ENCODE results near the gene JAKMIP2.
A peak's percentile ranks its signal among the peaks of the same experiment; 100 is the strongest.

JAKMIP2 gene

GRCh38 chr5:147779694-147780093 is 2.8 kb downstream of the JAKMIP2 start:
- in situ Hi-C loops (cut with HindIII; ENCODE audit: low pct_unique_long_range_greater_than_20kb, low sequenced_read_pairs) = no loop called here
- no peak for DNase-seq (ENCODE audit: low read depth in 1 of 2, low spot score in 1 of 2)
- TF ChIP-seq JUND (IDR thresholded peaks at IDR 0.05; ENCODE audit: low read depth) = no peak

DNA sequence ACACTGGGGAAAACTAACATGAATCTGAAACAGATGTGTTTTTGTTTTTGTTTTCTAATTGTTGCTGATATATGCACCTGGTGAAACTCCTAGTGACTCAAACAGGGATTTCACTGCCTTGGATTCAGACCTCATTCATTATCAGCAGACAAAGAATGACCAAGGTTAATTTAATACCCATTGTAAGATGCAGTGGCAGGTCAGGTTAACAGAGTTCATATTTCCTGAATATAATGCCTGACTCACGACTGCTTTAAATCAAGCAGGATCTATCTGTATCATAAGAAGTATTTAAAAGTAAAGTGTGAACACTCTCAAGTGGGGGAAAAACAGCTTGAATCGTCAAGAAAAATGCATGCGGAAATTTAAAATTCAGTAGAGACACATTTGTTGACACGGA is 5.5 kb downstream of the JAKMIP2 start:
- no peak for DNase-seq (ENCODE audit: low read depth in 1 of 2, low spot score in 1 of 2)
- in situ Hi-C loops (cut with HindIII; ENCODE audit: low pct_unique_long_range_greater_than_20kb, low sequenced_read_pairs) = no loop called here
- TF ChIP-seq JUND (IDR thresholded peaks at IDR 0.05; ENCODE audit: low read depth) = no peak

GRCh38 chr5:147773587-147773986 is 8.9 kb downstream of the JAKMIP2 start:
- TF ChIP-seq JUND (IDR thresholded peaks at IDR 0.05; ENCODE audit: low read depth) = no peak
- DNase-seq (ENCODE audit: low read depth in 1 of 2, low spot score in 1 of 2) = no peak
- in situ Hi-C loops (cut with HindIII; ENCODE audit: low pct_unique_long_range_greater_than_20kb, low sequenced_read_pairs) = no loop called here

- in situ Hi-C loops (cut with HindIII; ENCODE audit: low pct_unique_long_range_greater_than_20kb, low sequenced_read_pairs) = no loop called here
- no peak for DNase-seq (ENCODE audit: low read depth in 1 of 2, low spot score in 1 of 2)
- no peak for TF ChIP-seq JUND (IDR thresholded peaks at IDR 0.05; ENCODE audit: low read depth)
Measured at GRCh38 chr5:147773139-147773538, 9.4 kb downstream of the JAKMIP2 start.

DNA sequence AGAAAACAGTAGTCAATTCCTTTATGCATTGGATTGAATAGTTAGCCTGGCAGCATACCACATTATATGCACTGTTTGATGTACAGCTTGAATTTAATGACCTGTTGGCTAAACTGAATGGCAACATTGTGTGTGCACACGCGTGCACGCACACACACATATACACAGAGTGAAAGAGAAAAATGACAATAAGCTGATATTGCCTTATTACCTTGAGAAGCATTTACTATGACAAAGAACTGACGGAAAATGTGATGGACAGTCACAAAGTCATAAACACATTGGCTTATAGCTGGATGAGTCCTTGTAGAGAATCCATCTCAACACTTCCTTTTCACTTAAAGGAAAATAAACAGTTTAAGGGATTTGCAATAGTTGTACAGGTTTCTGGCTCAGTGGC is 15.5 kb downstream of the JAKMIP2 start:
- in situ Hi-C loops (cut with HindIII; ENCODE audit: low pct_unique_long_range_greater_than_20kb, low sequenced_read_pairs) = no loop called here
- TF ChIP-seq JUND (IDR thresholded peaks at IDR 0.05; ENCODE audit: low read depth) = no peak
- DNase-seq (ENCODE audit: low read depth in 1 of 2, low spot score in 1 of 2) = no peak

GRCh38 chr5:147763791-147764525 is 18.6 kb downstream of the JAKMIP2 start:
- no peak for TF ChIP-seq JUND (IDR thresholded peaks at IDR 0.05; ENCODE audit: low read depth)
- in situ Hi-C loops (cut with HindIII; ENCODE audit: low pct_unique_long_range_greater_than_20kb, low sequenced_read_pairs) = no loop called here
- peak in 1 of 2 experiments; percentile 71 for DNase-seq (ENCODE audit: low read depth in 1 of 2, low spot score in 1 of 2)

- in situ Hi-C loops (cut with HindIII; ENCODE audit: low pct_unique_long_range_greater_than_20kb, low sequenced_read_pairs) = no loop called here
- no peak for DNase-seq (ENCODE audit: low read depth in 1 of 2, low spot score in 1 of 2)
Measured at GRCh38 chr5:147760086-147760875, 22.2 kb downstream of the JAKMIP2 start.

GRCh38 chr5:147759441-147759840 is 23.1 kb downstream of the JAKMIP2 start:
- in situ Hi-C loops (cut with HindIII; ENCODE audit: low pct_unique_long_range_greater_than_20kb, low sequenced_read_pairs) = no loop called here
- no peak for TF ChIP-seq JUND (IDR thresholded peaks at IDR 0.05; ENCODE audit: low read depth)
- DNase-seq (ENCODE audit: low read depth in 1 of 2, low spot score in 1 of 2) = no peak

More at GRCh38 chr5:147760086-147760875, 22.2 kb downstream of the JAKMIP2 start:
- no peak for TF ChIP-seq JUND (IDR thresholded peaks at IDR 0.05; ENCODE audit: low read depth)

GRCh38 chr5:147756566-147756965 is 26.0 kb downstream of the JAKMIP2 start:
- in situ Hi-C loops (cut with HindIII; ENCODE audit: low pct_unique_long_range_greater_than_20kb, low sequenced_read_pairs) = no loop called here
- peak in 1 of 2 experiments; percentile 60 for DNase-seq (ENCODE audit: low read depth in 1 of 2, low spot score in 1 of 2)
- no peak for TF ChIP-seq JUND (IDR thresholded peaks at IDR 0.05; ENCODE audit: low read depth)

DNA sequence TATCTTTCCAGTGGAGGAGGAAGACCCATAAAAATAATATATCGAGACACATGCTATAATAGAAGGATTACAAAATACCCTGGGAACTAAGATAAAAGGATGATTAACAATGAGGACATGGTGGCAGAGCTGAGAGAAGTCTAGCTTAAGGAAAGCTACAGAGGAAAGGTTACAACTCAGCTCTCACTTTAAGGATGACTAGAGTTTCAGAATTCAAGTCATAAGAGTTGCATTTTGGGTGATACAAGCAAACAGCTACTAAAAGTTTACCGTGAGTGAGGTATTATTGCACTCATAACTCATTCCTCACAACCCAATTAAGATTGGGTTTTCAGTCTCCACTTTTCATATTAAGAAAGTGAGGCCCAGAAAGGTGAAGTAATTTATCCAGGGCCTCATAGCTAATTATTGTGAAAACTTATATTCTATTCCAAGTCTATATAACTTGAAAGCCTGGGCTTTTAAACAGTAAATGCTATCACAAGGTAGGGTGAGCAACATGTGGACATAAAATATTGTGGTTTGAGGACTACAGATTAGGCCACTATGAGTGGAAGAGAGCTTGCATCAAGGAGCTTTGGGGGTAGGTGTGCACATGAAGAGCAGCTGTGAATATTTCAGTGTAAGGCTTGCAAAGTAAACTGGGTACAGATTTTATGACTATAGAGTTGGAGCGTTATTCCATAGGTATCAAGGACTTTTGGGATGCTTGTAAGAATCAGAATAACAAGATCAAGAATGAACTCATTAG is 28.0 kb downstream of the JAKMIP2 start:
- TF ChIP-seq JUND (IDR thresholded peaks at IDR 0.05; ENCODE audit: low read depth) = no peak
- DNase-seq (ENCODE audit: low read depth in 1 of 2, low spot score in 1 of 2) = no peak
- in situ Hi-C loops (cut with HindIII; ENCODE audit: low pct_unique_long_range_greater_than_20kb, low sequenced_read_pairs) = no loop called here

GRCh38 chr5:147753765-147754164 is 28.8 kb downstream of the JAKMIP2 start:
- in situ Hi-C loops (cut with HindIII; ENCODE audit: low pct_unique_long_range_greater_than_20kb, low sequenced_read_pairs) = no loop called here
- no peak for DNase-seq (ENCODE audit: low read depth in 1 of 2, low spot score in 1 of 2)
- TF ChIP-seq JUND (IDR thresholded peaks at IDR 0.05; ENCODE audit: low read depth) = no peak

DNA sequence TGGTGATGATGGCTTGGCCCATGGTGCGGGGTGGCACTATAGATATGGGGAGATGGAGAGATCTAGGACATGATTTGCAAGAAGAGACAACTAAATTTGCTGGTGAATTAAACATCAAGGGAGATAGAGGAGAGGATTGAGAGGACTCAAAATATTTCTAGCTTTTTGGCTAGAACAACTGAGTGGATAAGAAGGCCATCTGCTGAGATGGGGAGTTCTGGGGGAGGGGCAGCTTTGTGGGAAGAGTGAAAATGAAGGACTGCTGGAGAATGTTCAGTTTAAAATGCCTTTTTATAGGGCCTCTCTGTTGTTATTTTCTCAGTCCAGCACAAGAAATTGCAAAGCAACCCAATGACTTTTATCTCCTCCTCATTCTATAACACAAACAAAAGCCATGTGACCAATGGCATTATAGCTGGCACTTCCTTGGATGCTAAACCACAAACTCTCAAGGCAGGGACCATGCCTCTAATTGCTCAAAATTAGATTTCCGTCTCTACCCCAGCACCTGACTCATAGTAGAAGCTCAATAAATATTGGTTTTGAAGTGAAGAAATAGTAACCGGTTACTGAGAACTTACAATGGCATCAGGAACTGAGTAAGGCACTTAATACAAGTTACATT is 29.8 kb downstream of the JAKMIP2 start:
- DNase-seq (ENCODE audit: low read depth in 1 of 2, low spot score in 1 of 2) = no peak
- in situ Hi-C loops (cut with HindIII; ENCODE audit: low pct_unique_long_range_greater_than_20kb, low sequenced_read_pairs) = no loop called here
- no peak for TF ChIP-seq JUND (IDR thresholded peaks at IDR 0.05; ENCODE audit: low read depth)

All from T47D (cell line).